ENCODE measurements around the gene CCNB3.

The CCNB3 gene

GRCh38 chrX:50381729-50382415 lies 177.3 kb downstream of the CCNB3 start:
- Histone ChIP-seq H3K27me3 (ENCODE audit: low read depth, low read length) (no peaks in the 10 kb centered on the region), H3K36me3 (ENCODE audit: control insufficient read depth in 1 of 2, insufficient read depth in 2 of 2, low read length in 2 of 2) (no peaks in the 10 kb centered on the region), H3K9me3 (ENCODE audit: control insufficient read depth in 1 of 2, low read length in 2 of 2) (no peaks in the 10 kb centered on the region), H3K4me3 (ENCODE audit: low read depth in 1 of 2, low read length in 2 of 2) (no peak overlapping the region), H3K27ac (ENCODE audit: low read length) (no peak overlapping the region), H3K4me1 (ENCODE audit: control insufficient read depth in 1 of 2, insufficient read depth in 2 of 2, low read length in 2 of 2) (no peaks in the 10 kb centered on the region)

GRCh38 chrX:50386520-50386919 lies 182.0 kb downstream of the CCNB3 start:
- Histone ChIP-seq H3K4me1 (ENCODE audit: control insufficient read depth in 1 of 2, insufficient read depth in 2 of 2, low read length in 2 of 2) (no peaks in the 10 kb centered on the region), H3K27me3 (ENCODE audit: low read depth, low read length) (no peaks in the 10 kb centered on the region), H3K36me3 (ENCODE audit: control insufficient read depth in 1 of 2, insufficient read depth in 2 of 2, low read length in 2 of 2) (no peaks in the 10 kb centered on the region), H3K27ac (ENCODE audit: low read length) (no peak overlapping the region), H3K9me3 (ENCODE audit: control insufficient read depth in 1 of 2, low read length in 2 of 2) (no peaks in the 10 kb centered on the region), H3K4me3 (ENCODE audit: low read depth in 1 of 2, low read length in 2 of 2) (no peak overlapping the region)

GRCh38 chrX:50393902-50394301 lies 189.3 kb downstream of the CCNB3 start:
- Histone ChIP-seq H3K27ac (ENCODE audit: low read length) (no peak overlapping the region), H3K36me3 (ENCODE audit: control insufficient read depth in 1 of 2, insufficient read depth in 2 of 2, low read length in 2 of 2) (no peaks in the 10 kb centered on the region), H3K4me1 (ENCODE audit: control insufficient read depth in 1 of 2, insufficient read depth in 2 of 2, low read length in 2 of 2) (no peaks in the 10 kb centered on the region), H3K9me3 (ENCODE audit: control insufficient read depth in 1 of 2, low read length in 2 of 2) (no peaks in the 10 kb centered on the region), H3K27me3 (ENCODE audit: low read depth, low read length) (no peaks in the 10 kb centered on the region), H3K4me3 (ENCODE audit: low read depth in 1 of 2, low read length in 2 of 2) (no peak overlapping the region)

Measured in muscle layer of duodenum (tissue), 2 donors.